GM18909 (cell line): ENCODE data around the gene DIAPH3.

Source experiments
- ATAC-seq: cut with Tn5 transposase; IDR thresholded peaks from one replicate; pipeline ENCODE4 v1.9.1; 2021; ENCODE audit warnings: mild to moderate bottlenecking; ENCODE audit not compliant: unreplicated experiment, poor library complexity

DIAPH3 gene

DNA sequence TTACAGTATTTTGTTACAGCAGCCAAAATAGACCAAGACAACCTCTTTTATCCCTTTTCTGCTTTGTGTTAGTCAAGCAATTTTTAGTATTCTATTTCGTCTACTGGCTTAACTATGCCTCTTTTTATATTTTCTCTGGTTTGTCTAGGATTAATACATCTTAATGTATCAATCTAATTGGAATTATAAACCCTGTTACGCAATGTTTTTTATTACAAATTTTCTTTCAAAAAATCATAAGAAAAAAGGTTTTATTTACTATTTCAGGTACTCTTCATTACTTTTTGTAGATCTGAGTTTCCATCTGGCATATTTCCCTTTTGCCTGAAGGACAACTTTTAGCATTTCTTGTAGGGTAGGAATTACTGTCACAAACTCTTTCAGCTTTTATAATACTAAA is 275.3 kb downstream of the DIAPH3 start:
- no peak for ATAC-seq

DNA sequence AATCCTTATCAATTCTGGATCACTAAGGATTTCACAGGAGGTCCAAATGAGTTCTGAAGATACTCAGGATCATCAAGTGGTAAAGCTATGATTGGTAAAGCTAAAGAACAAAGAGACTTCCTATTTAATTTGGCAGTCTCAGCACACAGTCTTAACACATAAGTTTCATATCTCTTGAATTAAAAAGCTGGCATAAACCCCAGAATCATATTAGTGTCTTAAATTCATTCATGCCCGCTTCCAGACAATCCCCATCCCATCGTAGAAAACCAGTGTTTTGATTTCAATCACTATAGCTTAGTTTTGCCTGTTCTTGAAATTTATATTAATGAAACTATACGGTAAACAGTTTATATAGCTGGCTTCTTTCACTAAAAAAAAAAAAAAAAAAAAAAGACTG is 278.7 kb downstream of the DIAPH3 start:
- ATAC-seq: no peak

DNA sequence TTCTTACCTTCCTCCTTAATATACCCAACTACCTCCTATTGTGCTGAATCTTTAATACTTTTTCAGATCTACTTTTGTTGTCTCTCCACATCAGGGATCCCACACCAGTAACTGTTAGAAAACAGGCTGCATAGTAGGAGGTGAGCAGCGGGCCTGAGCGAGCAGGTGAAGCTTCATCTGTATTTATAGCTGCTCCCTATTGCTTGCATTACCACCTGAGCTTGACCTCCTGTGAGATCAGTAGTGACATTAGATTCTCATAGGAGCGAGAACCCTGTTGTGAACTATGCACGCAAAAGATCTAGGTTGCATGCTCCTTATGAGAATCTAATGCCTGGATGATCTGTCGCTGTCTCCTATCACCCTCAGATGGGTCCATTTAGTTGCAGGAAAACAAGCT is 279.8 kb downstream of the DIAPH3 start:
- ATAC-seq: no peak

DNA sequence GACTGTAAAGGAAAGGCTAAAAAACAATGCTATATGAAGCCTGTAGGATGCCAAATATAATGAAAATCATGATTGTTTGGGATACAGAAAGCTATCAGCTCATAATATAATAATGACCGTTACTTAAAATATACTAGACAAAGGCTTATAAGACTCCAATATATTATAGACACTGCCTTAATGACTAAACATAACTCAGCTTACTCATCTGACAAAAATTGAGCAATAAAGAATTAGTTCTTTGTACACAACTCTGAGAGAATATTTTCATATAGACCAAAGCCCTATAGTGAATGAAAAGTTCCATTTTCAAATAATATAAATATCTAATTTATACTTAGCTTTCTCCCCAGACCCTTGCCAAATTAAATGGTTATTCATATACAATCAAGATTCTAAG is 283.3 kb downstream of the DIAPH3 start:
- ATAC-seq: no peak

DNA sequence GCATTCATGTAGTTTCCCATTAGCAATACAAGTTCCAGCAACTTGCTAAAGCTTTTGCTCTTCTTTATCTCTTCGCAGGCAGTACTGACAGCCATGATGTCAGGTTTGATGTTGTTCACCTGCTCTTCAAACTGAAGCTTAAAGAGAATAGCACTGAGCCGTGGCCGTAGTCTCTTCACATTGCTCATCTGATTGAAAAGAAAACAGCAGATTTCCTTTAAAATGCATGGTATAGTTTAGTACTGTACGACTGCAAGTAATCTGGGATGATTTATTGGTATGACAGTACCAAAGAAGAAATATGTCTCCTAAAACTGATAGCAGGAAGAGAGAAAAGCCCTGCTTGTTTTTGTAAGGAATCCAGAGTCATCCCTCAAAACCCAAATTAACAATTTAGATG is 284.4 kb downstream of the DIAPH3 start:
- no peak for ATAC-seq

DNA sequence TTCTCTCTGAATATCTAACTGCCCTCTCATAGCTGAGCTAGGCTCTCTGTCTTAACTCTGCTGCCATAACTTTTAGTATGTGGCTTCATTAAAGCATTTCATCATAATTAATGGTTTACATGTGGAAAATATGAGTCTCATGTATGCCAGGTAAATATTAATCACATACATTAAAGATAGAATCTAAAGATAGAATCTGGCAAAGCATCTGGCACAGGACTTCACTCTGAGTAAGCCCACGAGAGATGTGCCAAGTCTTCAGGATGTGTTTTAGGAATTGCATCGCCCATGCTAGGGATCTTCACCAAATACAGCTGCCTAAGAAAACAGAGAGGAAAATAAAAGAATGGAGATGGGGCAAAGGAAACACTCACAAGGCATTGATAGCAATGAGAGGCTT is 285.8 kb downstream of the DIAPH3 start:
- ATAC-seq: no peak

DNA sequence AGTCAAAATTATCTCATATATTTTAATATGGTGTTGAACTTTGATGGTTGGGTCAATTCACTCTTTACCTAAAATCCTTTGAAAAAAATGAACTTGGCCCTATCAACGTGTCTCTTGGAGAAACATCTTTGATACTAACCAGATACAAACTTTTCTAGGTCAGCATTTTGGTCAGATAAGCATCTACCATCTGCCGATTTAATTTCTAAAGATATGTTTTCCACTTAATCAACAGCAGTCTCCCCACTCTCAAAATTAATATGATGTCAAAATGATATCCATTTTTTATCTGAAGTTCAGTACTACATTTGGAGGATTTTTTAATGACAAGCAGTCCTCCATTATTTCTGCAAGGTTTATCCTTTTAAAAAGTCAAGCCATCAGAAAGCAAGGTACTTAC is 288.8 kb downstream of the DIAPH3 start:
- no peak for ATAC-seq

DNA sequence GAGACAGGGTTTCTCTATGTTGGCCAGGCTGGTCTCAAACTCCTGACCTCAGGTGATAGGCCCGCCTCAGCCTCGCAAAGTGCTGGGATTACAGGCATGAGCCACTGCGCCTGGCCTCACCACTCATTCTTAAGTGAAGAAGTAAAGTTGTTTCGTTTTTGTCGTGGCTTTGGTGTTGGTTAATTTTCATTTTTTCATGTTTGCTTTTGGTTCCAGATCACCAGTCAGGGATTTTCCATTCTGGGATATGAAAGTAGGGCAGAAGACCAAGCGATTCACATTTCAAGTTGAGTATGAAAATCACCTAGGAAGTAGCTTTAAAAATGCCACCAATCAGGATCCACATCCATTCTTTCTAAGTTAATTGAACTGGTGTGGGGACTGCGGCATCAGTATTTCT is 289.9 kb downstream of the DIAPH3 start:
- ATAC-seq: no peak

DNA sequence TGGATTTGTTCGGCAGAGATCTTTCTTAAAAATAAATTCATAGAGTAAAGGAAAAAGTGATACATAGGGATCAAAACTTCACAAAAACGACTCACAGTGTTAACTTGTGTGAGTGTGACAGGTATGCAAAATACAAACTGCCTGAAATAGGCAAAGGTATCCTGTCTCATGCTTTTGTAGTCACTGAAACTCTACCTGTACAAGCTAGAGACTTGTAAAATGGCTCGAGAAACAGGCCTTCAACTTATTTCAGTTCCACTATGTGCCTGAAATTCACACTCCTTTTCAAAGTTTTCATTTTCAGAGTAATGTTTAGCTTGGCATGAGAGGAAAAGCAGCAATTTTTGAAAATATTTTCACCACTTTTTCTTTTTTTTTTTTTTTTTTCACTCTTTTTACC is 290.4 kb downstream of the DIAPH3 start:
- no peak for ATAC-seq

DNA sequence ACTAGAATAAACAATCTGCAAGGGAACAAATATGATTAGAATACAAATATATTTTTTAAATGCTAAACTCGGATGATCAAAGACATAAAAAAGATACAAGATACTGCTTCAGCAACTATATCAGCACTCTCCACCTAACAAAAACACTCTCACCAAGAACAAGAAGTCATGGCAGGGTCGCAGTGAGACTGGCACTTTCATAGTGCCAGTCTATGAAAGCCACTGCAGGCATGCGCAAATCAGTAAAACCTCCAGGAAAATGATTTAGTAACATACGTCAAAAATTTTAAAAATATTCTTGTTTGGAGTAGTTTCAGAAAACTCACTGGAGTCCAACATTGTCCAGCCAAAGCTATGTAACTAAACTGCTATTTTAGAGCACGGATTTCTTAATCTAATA is 295.9 kb downstream of the DIAPH3 start:
- ATAC-seq: no peak

DNA sequence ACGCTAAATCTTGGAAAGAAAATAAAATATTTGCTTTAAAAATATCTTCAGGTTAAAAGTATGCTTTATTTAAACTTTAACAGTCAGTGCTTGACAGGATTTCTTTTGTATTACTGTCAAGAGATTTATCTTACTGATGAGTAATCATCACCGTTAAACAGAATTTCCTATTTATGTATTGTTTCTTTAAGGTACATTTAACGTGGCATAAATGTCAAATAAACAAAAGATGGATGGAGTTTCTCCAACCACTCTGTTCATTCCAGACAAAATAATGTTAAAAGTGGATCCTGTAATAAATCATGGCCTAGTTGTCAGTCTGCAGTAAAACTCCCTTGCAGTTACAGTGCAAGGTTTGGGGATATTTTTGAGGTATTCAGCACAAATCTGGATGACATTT is 298.3 kb downstream of the DIAPH3 start:
- no peak for ATAC-seq

DNA sequence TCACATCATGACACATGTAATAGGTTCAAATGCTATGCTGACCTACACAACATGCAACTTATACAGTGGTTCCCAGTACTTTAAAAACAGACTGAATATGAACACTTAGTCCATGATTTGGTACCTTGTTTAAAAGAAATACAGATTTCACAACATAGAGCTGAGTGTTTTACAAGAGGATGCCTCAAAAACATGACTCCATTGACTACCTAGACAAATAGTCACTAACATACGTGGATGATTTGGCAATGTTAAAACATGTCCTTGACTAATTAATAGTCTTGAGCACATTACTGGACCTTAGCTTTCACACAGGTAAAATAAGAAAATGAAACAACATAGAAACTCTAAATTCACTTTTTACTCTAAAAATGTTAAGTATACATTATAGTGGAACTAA is 300.1 kb downstream of the DIAPH3 start:
- no peak for ATAC-seq

DNA sequence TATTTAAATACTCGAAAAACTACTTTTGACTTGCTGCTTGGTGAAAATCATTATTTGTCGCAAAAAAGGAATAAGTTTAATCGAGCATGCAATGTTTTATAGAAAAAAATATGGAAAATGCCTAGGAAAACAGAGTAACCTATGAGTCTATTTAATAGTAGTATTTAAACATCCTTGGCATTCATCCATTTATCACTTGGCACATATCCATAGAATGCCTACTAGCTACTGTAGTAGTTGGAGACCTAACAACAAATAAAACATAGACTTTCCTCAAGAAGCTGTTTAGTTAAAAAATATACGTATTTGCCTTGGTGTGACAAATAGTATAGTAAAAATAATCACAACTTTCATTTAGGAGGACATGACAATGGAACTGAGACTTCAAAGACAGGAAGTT is 302.1 kb downstream of the DIAPH3 start:
- ATAC-seq: no peak

DNA sequence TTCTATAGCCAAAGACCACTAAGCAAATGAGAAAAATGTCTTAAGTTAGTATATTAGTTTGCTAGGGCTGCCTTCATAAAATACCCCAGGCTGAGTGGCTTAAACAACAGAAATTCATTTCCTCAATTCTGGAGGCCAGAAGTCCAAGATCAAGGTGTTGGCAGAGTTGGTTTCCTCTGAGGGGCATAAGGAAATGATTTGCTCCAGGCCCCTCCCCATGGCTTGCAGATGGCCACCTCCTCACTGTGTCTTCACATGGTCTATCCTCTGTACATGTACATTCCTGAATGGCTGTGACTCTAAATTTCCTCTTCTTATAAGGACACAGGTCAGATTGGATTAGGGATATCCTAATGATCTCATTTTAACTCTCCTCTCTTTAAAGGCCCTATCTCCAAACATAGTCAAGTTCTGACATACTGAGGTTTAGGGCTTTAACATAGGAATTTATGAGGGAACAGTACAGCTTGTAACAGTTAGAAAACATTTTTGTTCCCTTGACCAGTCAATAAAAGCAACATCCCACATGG is 307.4 kb downstream of the DIAPH3 start:
- no peak for ATAC-seq

DNA sequence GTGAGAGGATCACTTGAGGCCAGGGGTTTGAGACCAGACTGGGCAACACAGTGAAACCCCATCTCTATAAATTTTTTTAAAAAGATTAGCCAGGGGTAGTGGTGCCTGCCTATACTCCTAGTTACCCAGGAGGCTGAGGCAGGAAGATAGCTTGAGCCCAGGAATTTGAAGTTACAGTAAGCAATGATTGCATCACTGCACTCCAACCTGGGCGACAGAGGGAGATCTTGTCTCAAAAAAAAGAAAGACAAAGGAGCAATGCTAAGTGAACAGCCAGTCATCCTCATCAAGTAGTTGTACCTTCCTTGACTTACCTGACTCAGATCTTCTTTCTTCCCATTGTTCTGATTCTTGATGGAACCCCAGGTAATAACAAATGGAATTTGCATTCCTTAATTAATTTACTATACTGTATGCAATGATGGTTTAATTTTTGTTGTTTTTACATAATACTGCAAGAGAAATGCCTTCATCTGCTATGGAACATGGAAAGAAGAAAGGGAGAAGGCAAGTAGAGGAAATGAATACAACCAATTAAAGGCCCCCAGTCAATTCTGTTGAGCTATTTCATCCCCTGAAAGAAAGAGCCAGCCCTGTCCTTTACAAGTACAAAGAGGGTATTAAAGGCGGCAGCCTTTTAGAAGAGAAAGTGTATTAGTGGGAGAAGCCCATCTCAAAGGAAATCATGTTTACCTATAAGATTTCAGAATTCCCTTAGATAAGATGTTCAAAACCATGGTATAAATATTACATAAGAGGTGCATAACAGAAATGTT is 316.7 kb downstream of the DIAPH3 start:
- ATAC-seq: no peak

DNA sequence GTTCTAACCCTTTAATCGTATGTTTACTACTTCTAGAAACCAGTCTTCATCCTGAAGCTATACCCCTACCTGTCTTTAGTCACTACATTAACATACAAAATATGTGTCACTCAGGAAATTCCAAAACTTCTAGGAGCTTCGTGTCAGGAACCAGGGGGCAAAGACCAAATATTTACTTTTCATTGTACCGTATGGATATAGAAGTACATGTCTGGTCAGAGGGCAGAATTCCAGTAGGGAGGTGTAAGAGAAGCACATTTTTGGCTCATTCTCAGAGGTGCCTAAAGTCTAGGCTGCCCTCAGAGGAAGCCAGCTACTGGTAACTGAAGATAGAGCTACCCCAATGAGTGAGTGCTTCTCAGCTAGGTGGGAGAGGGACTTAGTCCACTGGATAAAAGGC is 320.7 kb downstream of the DIAPH3 start:
- ATAC-seq: no peak

DNA sequence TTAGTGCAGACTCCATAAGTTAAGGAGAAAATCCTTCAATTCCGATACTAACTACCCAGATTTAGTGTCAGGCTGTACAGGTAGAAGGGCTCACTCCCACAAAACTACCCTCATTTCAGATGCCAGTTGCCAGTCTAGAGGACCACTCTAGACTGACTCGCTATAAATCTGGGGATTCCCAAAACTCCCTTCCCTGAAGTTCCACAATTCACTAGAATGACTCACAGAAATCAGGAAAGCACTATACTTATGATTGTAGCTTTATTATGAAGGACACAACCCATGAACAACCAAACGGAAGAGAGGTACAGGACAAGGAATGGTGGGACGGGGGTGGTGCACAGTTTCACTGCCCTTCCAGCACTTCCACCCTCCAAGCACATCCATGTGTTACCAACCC is 321.2 kb downstream of the DIAPH3 start:
- ATAC-seq: no peak

DNA sequence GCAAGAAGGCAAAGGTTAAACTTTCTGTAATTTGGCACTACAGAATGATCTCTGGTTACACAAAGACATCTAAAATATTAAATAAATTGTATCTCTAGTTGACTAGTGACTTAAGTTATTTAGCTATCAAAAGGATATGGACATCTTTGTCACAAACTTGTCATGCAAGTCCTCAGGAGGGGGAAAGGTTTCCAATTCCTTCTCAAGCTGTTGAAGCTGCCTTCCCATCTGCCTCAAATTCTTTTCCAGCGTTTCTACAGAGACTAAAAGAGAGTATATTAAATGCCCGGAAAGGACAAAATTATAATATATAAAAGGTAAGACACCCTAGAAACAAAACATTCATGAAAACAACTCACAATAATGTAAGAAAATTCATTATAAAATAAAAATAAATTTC is 324.5 kb downstream of the DIAPH3 start:
- no peak for ATAC-seq

DNA sequence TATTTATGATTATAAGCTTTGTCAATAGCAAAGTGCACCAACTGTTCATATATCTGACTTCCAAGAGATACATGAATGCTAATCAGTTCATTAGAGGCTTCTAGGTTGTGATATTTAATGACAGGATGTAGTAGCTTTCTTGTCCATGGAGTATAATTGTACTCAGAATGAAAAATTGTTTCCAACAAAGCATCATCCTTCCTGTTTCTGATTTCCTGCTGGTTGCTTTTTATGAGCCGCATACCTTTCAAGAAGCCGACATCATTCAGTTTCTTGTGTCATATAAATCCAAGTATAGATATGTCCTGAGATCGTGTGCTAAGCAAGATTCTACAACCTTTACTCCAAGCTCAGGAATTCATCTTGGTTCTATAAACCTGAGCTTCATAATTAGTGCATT is 326.6 kb downstream of the DIAPH3 start:
- ATAC-seq: no peak

DNA sequence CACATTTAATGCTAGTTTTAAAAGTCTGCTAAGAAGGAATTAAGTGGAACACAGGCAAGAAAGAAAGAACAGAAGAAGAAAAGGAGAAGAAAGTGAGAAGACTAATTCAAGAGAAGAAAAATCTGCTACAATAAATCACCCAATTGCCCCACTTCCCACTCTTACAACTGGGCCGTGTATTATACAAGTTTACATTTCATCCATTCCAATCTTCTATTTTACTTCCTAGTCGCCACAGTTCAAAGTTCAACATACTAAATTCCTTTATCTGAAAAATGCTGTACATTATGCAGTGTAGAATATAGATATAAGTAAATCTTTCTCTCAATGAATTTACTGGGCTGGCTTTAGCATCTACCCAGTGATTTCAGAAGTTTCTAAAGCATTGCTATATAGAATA is 328.2 kb downstream of the DIAPH3 start:
- ATAC-seq: no peak

DNA sequence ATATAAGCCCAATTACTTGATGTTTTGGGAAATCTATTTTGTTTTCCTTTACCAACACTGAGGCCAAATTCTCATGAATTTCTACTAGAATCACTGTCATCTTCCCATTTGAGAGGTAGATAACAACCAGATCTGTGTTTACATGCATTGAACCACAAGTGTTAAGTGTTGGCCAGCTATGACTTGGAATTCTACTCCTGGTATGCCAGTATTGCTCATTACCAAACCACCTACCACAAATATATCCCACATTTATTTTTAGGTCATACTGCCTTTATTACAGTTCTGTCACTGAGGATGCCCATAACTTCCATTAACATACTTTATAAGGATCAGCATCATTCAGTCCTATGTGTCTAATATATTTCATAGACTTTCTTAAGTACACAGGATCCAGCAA is 328.9 kb downstream of the DIAPH3 start:
- no peak for ATAC-seq

DNA sequence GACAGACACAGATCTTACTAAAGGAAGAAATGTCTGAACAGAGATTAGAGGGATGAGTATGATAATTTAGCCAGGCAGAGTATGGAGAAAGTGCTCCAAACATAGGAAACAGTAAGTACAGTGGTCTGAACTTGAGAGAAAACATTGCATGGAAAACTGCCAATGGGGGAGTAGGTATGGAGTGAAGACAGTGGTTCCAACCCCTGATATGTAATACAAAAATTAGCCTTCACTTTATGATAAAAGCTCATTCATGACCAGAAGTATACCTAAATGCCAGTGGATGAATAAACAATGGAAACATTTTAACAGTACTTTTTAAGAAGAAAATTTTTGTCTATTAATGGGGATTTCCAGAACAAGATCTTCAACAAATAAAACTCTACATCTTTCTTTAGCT is 334.0 kb downstream of the DIAPH3 start:
- no peak for ATAC-seq

DNA sequence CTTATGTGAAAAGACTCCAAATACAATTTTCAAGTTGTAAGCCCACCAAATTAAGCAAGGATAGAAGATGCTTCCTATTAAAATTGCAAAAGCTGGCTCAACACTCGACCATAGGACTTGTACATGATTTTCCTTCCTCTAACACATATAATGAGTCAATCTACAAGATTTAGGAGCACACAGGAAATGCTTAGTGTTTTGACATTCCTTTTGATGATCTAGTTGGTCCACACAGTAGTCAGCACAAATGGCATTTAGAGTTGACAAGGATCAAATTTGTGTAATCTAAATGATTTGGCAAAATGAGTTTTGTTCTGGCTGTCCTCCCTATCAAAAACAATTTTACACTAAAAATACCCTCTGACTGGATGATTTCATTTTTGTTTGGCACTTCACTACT is 340.2 kb downstream of the DIAPH3 start:
- ATAC-seq: no peak
